Smooth muscle cell (in vitro differentiated cells): ENCODE results near the gene SLC26A8. TPM values are rescaled to one million over a fixed set of nuclear protein-coding genes. Genes with fewer than 3 reads are reported as not detected.

Experiments
- DNase-seq: peaks from one replicate; lab custom pipeline; 2025; ENCODE audit not compliant: unreplicated experiment; lab: John Stamatoyannopoulos, UW
- H2AFZ ChIP-seq: fragments of 200-600 bp; sonication (generic); 2 replicates; pipeline ENCODE4 v1.6.0; 2016; ENCODE audit warnings: antibody characterized with exemption, low read depth, mild to moderate bottlenecking
- H3F3A ChIP-seq: fragments of 200-600 bp; sonication (generic); 2 replicates; pipeline ENCODE4 v1.6.0; 2017; ENCODE audit warnings: antibody characterized with exemption, low read depth
- H3K27ac ChIP-seq: fragments of 200-600 bp; sonication (generic); 2 replicates; pipeline ENCODE4 v1.5.1; 2016; ENCODE audit warnings: low read depth, mild to moderate bottlenecking
- H3K27me3 ChIP-seq: fragments of 200-600 bp; sonication (generic); 2 replicates; pipeline ENCODE4 v1.6.1; 2016; ENCODE audit warnings: low read depth, mild to moderate bottlenecking
- H3K36me3 ChIP-seq: fragments of 200-600 bp; sonication (generic); 2 replicates; pipeline ENCODE4 v1.5.1; 2016; ENCODE audit warnings: low read depth
- H3K4me1 ChIP-seq: fragments of 200-600 bp; sonication (generic); 2 replicates; pipeline ENCODE4 v1.5.1; 2016; ENCODE audit warnings: low read depth
- H3K4me2 ChIP-seq: fragments of 200-600 bp; sonication (generic); 2 replicates; pipeline ENCODE4 v1.6.0; 2016; ENCODE audit warnings: mild to moderate bottlenecking
- H3K4me3 ChIP-seq: fragments of 200-600 bp; sonication (generic); 2 replicates; pipeline ENCODE4 v1.5.1; 2016; ENCODE audit warnings: mild to moderate bottlenecking
- H3K79me2 ChIP-seq: fragments of 200-600 bp; sonication (generic); 2 replicates; pipeline ENCODE4 v1.6.0; 2016; ENCODE audit warnings: low read depth, mild to moderate bottlenecking
- H3K9ac ChIP-seq: fragments of 200-600 bp; sonication (generic); 2 replicates; pipeline ENCODE4 v1.6.0; 2016; ENCODE audit warnings: low read depth
- H3K9me3 ChIP-seq: fragments of 200-600 bp; sonication (generic); replicated peaks from 2 replicates; pipeline ENCODE4 v1.5.1; 2016; ENCODE audit warnings: low read depth
- H4K20me1 ChIP-seq: fragments of 200-600 bp; sonication (generic); 2 replicates; pipeline ENCODE4 v1.6.0; 2016; ENCODE audit warnings: low read depth
- WGBS: methylation state at CpG from one replicate; pipeline ENCODE4 v1.1.7; 2016; ENCODE audit warnings: low lambda C conversion rate; 5-methylcytosine and 5-hydroxymethylcytosine counted together
- polyA plus RNA-seq: library from polyadenylated mRNA; unstranded; fragments of >200 nt; fragmentation: Nextera tagmentation; extraction: Ambion mirVana; gene quantifications from 2 replicates; pipeline ENCODE4 v1.2.1, GENCODE V29; 2016
- total RNA-seq: library from RNA; depleted of rRNA; stranded (reverse); fragments of >200 nt; gene quantifications from 2 replicates; pipeline ENCODE4 v1.2.3, GENCODE V29; 2014
- TF ChIP-seq, protein P1 (sequence below): fragments of 200-600 bp; sonication (generic); IDR thresholded peaks from 2 replicates; pipeline ENCODE4 v1.5.1; 2017; ENCODE audit warnings: borderline replicate concordance, mild to moderate bottlenecking, antibody characterized with exemption; ENCODE audit not compliant: insufficient read depth, poor library complexity, severe bottlenecking

Gene SLC26A8
- total and polyA plus RNA-seq, 2 experiments from 2014 or later = 0.09 TPM; not detected in 1

GRCh38 chr6:36025260-36025931 lies 955 bp upstream of the SLC26A8 start:
- Histone ChIP-seq H3K27ac (peak overlapping the region; percentile 44), H4K20me1 (peaks cover 14% of the 10 kb centered on the region), H3K36me3 (no peaks in the 10 kb centered on the region), H2AFZ (no peak overlapping the region), H3K27me3 (no peaks in the 10 kb centered on the region), H3K4me3 (no peak overlapping the region), H3K4me2 (peak overlapping the region; percentile 65), H3K79me2 (peaks cover 25% of the 10 kb centered on the region), H3F3A (peaks cover 4% of the 10 kb centered on the region), H3K4me1 (peaks cover 11% of the 10 kb centered on the region), H3K9me3 (no peaks in the 10 kb centered on the region), H3K9ac (no peak overlapping the region)
- DNase-seq = no peak
- WGBS = 80% methylated on average over 1 of the region's 1 CpG
- TF ChIP-seq, protein P1, sequence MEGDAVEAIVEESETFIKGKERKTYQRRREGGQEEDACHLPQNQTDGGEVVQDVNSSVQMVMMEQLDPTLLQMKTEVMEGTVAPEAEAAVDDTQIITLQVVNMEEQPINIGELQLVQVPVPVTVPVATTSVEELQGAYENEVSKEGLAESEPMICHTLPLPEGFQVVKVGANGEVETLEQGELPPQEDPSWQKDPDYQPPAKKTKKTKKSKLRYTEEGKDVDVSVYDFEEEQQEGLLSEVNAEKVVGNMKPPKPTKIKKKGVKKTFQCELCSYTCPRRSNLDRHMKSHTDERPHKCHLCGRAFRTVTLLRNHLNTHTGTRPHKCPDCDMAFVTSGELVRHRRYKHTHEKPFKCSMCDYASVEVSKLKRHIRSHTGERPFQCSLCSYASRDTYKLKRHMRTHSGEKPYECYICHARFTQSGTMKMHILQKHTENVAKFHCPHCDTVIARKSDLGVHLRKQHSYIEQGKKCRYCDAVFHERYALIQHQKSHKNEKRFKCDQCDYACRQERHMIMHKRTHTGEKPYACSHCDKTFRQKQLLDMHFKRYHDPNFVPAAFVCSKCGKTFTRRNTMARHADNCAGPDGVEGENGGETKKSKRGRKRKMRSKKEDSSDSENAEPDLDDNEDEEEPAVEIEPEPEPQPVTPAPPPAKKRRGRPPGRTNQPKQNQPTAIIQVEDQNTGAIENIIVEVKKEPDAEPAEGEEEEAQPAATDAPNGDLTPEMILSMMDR = no peak

DNA sequence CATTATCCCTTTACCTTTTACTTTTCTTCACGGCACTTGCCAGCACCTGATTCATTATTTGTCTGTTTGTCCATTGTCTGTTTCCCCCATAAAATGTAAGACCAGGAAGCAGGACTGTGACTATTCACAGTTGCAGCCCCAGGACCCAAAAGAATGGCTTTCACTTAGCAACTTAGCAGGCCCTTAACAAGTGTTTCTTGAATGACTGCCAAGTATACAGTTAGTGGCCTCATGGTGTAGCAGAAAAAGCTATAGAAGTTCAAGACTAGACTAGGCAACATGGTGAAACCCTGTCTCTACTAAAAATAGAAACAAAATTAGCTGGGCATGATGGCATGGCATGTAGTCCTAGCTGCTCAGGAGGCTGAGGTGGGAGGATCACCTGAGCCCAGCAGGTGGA lies 4.3 kb downstream of the SLC26A8 start:
- 0% methylated on average over 1 of the region's 1 CpG for WGBS
- TF ChIP-seq, protein P1 = no peak
- Histone ChIP-seq H2AFZ (no peak overlapping the region), H3K27ac (no peak overlapping the region), H3K4me1 (no peaks in the 10 kb centered on the region), H3F3A (no peaks in the 10 kb centered on the region), H3K9me3 (no peaks in the 10 kb centered on the region), H3K79me2 (no peaks in the 10 kb centered on the region), H4K20me1 (no peaks in the 10 kb centered on the region), H3K36me3 (no peaks in the 10 kb centered on the region), H3K4me2 (no peak overlapping the region), H3K27me3 (no peaks in the 10 kb centered on the region), H3K4me3 (no peak overlapping the region), H3K9ac (no peak overlapping the region)
- DNase-seq = no peak

- Histone ChIP-seq H3K79me2 (no peaks in the 10 kb centered on the region), H3K4me1 (no peaks in the 10 kb centered on the region), H3K9me3 (no peaks in the 10 kb centered on the region), H3K27me3 (no peaks in the 10 kb centered on the region), H2AFZ (no peak overlapping the region), H3K4me2 (no peak overlapping the region), H3F3A (no peaks in the 10 kb centered on the region), H3K9ac (no peak overlapping the region), H4K20me1 (no peaks in the 10 kb centered on the region), H3K4me3 (no peak overlapping the region), H3K27ac (no peak overlapping the region), H3K36me3 (no peaks in the 10 kb centered on the region)
- DNase-seq = no peak
- TF ChIP-seq, protein P1 = no peak
- WGBS = 91% methylated on average over 11 of the region's 11 CpGs
These were observed 5.3 kb downstream of the SLC26A8 start for GRCh38 chr6:36019167-36019566.

- TF ChIP-seq, protein P1 = no peak
- no peaks in the 10 kb centered on the region for H3K36me3 ChIP-seq
- WGBS = 98% methylated on average over 2 of the region's 2 CpGs
These were observed 6.1 kb downstream of the SLC26A8 start for GRCh38 chr6:36018339-36018738.

More at GRCh38 chr6:36018339-36018738, 6.1 kb downstream of the SLC26A8 start:
- no peaks in the 10 kb centered on the region for H3F3A ChIP-seq
- DNase-seq = no peak
- H2AFZ ChIP-seq = no peak overlapping the region
- H3K4me2 ChIP-seq = no peak overlapping the region
- no peak overlapping the region for H3K4me3 ChIP-seq
- no peak overlapping the region for H3K27ac ChIP-seq
- no peak overlapping the region for H3K9ac ChIP-seq
- no peaks in the 10 kb centered on the region for H3K4me1 ChIP-seq
- H3K9me3 ChIP-seq = no peaks in the 10 kb centered on the region
- no peaks in the 10 kb centered on the region for H4K20me1 ChIP-seq
- H3K27me3 ChIP-seq = no peaks in the 10 kb centered on the region
- H3K79me2 ChIP-seq = no peaks in the 10 kb centered on the region
